ENCODE data around the gene ZNF140. TPM values are rescaled to one million over a fixed set of nuclear protein-coding genes. Genes with fewer than 3 reads are reported as not detected.

Gene ZNF140
- total and polyA plus RNA-seq, 2 of the 4 experiments (the other 2 are of a cell fraction), result 8.3 to 25.8 TPM

DNA sequence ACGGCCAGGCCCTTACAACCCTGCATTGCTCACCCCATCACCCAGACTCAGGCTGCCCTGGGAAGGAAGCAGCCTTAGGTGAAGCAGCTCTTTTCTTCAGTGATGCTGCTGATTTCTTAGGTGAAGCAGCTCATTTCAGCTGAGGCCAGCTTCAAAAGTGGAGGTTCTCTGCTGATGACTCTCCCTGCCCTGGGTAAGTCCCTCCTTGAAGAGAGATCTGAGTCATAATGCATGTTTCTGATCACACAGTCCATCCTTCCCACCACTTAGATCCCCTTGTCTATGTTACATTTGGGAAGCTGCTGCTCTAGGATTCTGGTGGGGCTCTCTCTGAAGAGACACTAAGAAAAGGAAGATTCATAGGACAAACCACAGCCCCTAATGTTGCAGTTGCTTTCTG is 17.2 kb upstream of the ZNF140 start:
- CTCF ChIA-PET, result no interaction called here
- no peaks in the 10 kb centered on the region for H4K20me1 ChIP-seq (ENCODE audit: insufficient read depth, low read length)

More for the DNA sequence above, 17.2 kb upstream of the ZNF140 start:
- no TSS peak for BruUV-seq (replicated peaks)
- Histone ChIP-seq H2BK20ac (ENCODE audit: low read depth, low read length) (no peak overlapping the region), H3K23ac (ENCODE audit: low read depth, low read length) (no peak overlapping the region), H3K27me3 (ENCODE audit: control insufficient read depth, insufficient read depth, low read length) (no peaks in the 10 kb centered on the region), H2AK9ac (replicated peaks; ENCODE audit: low read depth, low read length, poor library complexity) (no peak overlapping the region), H3K36me3 (ENCODE audit: control insufficient read depth, insufficient read depth, low read length) (peaks cover 9% of the 10 kb centered on the region), H3K14ac (replicated peaks; ENCODE audit: low read depth, low read length) (no peak overlapping the region), H3K4ac (ENCODE audit: low read depth, low read length) (no peak overlapping the region), H4K91ac (ENCODE audit: insufficient read depth, low read depth, low read length) (no peak overlapping the region), H3K9me3 (ENCODE audit: control insufficient read depth, insufficient read depth, low read length) (peaks cover 82% of the 10 kb centered on the region), H4K8ac (ENCODE audit: low read depth in 2 of 2, low read length in 2 of 2) (no peak overlapping the region), H3K9me1 (ENCODE audit: insufficient read depth, low read length) (no peaks in the 10 kb centered on the region), H3K4me3 (ENCODE audit: insufficient read depth, low read depth, low read length) (no peak overlapping the region), H3K18ac (ENCODE audit: low read depth, low read length) (no peak overlapping the region), H4K5ac (ENCODE audit: low read depth, low read length) (no peak overlapping the region), H2BK15ac (ENCODE audit: low read depth, low read length) (no peak overlapping the region), H3K27ac (ENCODE audit: insufficient read depth, low read length) (no peak overlapping the region), H3K56ac (ENCODE audit: extremely low read depth, insufficient read depth, low read length) (no peak overlapping the region), H2AFZ (replicated peaks; ENCODE audit: low read length, poor library complexity) (no peak overlapping the region), H2BK5ac (ENCODE audit: low read depth, low read length, poor library complexity, severe bottlenecking) (no peak overlapping the region), H3K79me1 (ENCODE audit: low read depth in 1 of 2, low read length in 2 of 2) (no peaks in the 10 kb centered on the region), H3K4me2 (ENCODE audit: low read depth, low read length) (no peak overlapping the region), H2BK120ac (ENCODE audit: low read depth, low read length) (no peak overlapping the region), H3K9ac (ENCODE audit: low read depth, low read length) (no peak overlapping the region), H2AK5ac (ENCODE audit: low read depth, low read length) (no peak overlapping the region), H3K4me1 (ENCODE audit: control insufficient read depth, insufficient read depth, low read length) (no peaks in the 10 kb centered on the region)
- intact Hi-C loops (cut with micrococcal nuclease) (no loop called here), in situ Hi-C loops (cut with MboI; ENCODE audit: low sequenced_read_pairs) (no loop called here), dilution Hi-C loops (cut with HindIII; ENCODE audit: low sequenced_read_pairs, unreplicated experiment) (no loop called here)
- TF ChIP-seq RFX5 (IDR thresholded peaks at IDR 0.05; ENCODE audit: low read depth, low read length) (no peak), FOS (IDR thresholded peaks at IDR 0.05; ENCODE audit: low read depth, low read length) (no peak), NFE2L2 (IDR thresholded peaks at IDR 0.05; ENCODE audit: low read depth, low read length) (no peak), SMC3 (IDR thresholded peaks at IDR 0.05; ENCODE audit: low read depth, low read length) (no peak), POLR2A (IDR thresholded peaks at IDR 0.05; ENCODE audit: low read depth, low read length) (no peak), CEBPB (IDR thresholded peaks at IDR 0.05; ENCODE audit: low read depth, low read length) (no peak), MAFK (IDR thresholded peaks at IDR 0.05; ENCODE audit: low read depth, low read length) (no peak), MXI1 (IDR thresholded peaks at IDR 0.05; ENCODE audit: borderline replicate concordance, low read depth, low read length) (no peak), RCOR1 (IDR thresholded peaks at IDR 0.05; ENCODE audit: insufficient replicate concordance, low read length) (no peak), BHLHE40 (IDR thresholded peaks at IDR 0.05; ENCODE audit: low read depth, low read length) (no peak), MAZ (IDR thresholded peaks at IDR 0.05; ENCODE audit: borderline replicate concordance, low read depth, low read length) (no peak), RAD21 (IDR thresholded peaks at IDR 0.05; ENCODE audit: low read length) (no peak), CHD1 (IDR thresholded peaks at IDR 0.05; ENCODE audit: low read depth, low read length) (no peak)
- TF ChIP-seq, protein P1, sequence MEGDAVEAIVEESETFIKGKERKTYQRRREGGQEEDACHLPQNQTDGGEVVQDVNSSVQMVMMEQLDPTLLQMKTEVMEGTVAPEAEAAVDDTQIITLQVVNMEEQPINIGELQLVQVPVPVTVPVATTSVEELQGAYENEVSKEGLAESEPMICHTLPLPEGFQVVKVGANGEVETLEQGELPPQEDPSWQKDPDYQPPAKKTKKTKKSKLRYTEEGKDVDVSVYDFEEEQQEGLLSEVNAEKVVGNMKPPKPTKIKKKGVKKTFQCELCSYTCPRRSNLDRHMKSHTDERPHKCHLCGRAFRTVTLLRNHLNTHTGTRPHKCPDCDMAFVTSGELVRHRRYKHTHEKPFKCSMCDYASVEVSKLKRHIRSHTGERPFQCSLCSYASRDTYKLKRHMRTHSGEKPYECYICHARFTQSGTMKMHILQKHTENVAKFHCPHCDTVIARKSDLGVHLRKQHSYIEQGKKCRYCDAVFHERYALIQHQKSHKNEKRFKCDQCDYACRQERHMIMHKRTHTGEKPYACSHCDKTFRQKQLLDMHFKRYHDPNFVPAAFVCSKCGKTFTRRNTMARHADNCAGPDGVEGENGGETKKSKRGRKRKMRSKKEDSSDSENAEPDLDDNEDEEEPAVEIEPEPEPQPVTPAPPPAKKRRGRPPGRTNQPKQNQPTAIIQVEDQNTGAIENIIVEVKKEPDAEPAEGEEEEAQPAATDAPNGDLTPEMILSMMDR (conservative IDR thresholded peaks at IDR 0.05; ENCODE audit: low read depth, low read length), result no peak
- TF ChIP-seq, protein P2, sequence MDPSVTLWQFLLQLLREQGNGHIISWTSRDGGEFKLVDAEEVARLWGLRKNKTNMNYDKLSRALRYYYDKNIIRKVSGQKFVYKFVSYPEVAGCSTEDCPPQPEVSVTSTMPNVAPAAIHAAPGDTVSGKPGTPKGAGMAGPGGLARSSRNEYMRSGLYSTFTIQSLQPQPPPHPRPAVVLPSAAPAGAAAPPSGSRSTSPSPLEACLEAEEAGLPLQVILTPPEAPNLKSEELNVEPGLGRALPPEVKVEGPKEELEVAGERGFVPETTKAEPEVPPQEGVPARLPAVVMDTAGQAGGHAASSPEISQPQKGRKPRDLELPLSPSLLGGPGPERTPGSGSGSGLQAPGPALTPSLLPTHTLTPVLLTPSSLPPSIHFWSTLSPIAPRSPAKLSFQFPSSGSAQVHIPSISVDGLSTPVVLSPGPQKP (IDR thresholded peaks at IDR 0.05; ENCODE audit: borderline replicate concordance, low read depth, low read length), result no peak
- TF ChIP-seq, protein P3, sequence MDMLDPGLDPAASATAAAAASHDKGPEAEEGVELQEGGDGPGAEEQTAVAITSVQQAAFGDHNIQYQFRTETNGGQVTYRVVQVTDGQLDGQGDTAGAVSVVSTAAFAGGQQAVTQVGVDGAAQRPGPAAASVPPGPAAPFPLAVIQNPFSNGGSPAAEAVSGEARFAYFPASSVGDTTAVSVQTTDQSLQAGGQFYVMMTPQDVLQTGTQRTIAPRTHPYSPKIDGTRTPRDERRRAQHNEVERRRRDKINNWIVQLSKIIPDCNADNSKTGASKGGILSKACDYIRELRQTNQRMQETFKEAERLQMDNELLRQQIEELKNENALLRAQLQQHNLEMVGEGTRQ (IDR thresholded peaks at IDR 0.05; ENCODE audit: low read depth, low read length), result no peak
- ATAC-seq (ENCODE audit: low read depth) (no peak), DNase-seq (no peak)
- POLR2A ChIA-PET (ENCODE audit: unreplicated experiment), result no interaction called here
- WGBS, 2 experiments (ENCODE audit: extremely low coverage in 2 of 2, insufficient read length in 1 of 2), result no CpG with 5 or more reads among the region's 1 CpG
